CD4-positive, alpha-beta T cell (primary cell): ENCODE data around the gene CHST6. TPM values are rescaled to one million over a fixed set of nuclear protein-coding genes. Genes with fewer than 3 reads are reported as not detected.

Experiments used
- ATAC-seq: fragments of 200-7000 bp; cut with Tn5 transposase; one replicate; pipeline ENCODE4 v1.10.0; 2022; ENCODE audit warnings: mild to moderate bottlenecking; ENCODE audit not compliant: poor library complexity
- CTCF ChIA-PET: fragments of 350-600 bp; sonication (Branson Sonifier 250); formaldehyde crosslinking; loops from one replicate; lab custom pipeline; 2021; ENCODE audit warnings: antibody characterized with exemption, inconsistent platforms; lab: Charles Lee
- POLR2A ChIA-PET: fragments of 350-600 bp; sonication (Branson Sonifier 250); formaldehyde crosslinking; loops from one replicate; lab custom pipeline; 2021; ENCODE audit warnings: antibody characterized with exemption, inconsistent platforms; lab: Charles Lee
- DNase-seq, 14 experiments: peaks; one replicate each; pipeline ENCODE4 v3.0.0-alpha.2; 2013 to 2020; ENCODE audit warnings: mixed read lengths in 2 of 14
- H3K27ac ChIP-seq, 2 donors: one replicate each; pipeline versions ENCODE4 v1.5.1 to v1.7.0; 2013; ENCODE audit warnings: low read length in 2 of 2, low read depth in 1 of 2, mild to moderate bottlenecking in 1 of 2
- H3K27me3 ChIP-seq, 2 experiments: 1 replicate in 1 of 2; 2 replicates in 1 of 2; pipeline versions ENCODE4 v1.6.1 to v1.7.0; 2013; ENCODE audit warnings: low read length in 2 of 2, control low read depth in 1 of 2, mild to moderate bottlenecking in 1 of 2, moderate library complexity in 1 of 2; ENCODE audit not compliant: insufficient read depth in 2 of 2, control insufficient read depth in 1 of 2
- H3K36me3 ChIP-seq: one replicate; pipeline ENCODE4 v1.6.1; 2013; ENCODE audit warnings: low read length, control low read depth; ENCODE audit not compliant: insufficient read depth
- H3K4me1 ChIP-seq: one replicate; pipeline ENCODE4 v1.6.1; 2013; ENCODE audit warnings: low read length, control low read depth; ENCODE audit not compliant: insufficient read depth
- H3K4me3 ChIP-seq: one replicate; pipeline ENCODE4 v1.5.1; 2013; ENCODE audit warnings: mild to moderate bottlenecking, low read length, moderate library complexity
- H3K9me3 ChIP-seq, 2 experiments: 1 replicate in 1 of 2; 2 replicates in 1 of 2; pipeline versions ENCODE4 v1.6.1 to v1.7.0; 2013; ENCODE audit warnings: low read length in 2 of 2, mild to moderate bottlenecking in 2 of 2, control low read depth in 1 of 2, moderate library complexity in 1 of 2; ENCODE audit not compliant: control insufficient read depth in 1 of 2, insufficient read depth in 1 of 2
- H3K27ac Mint-ChIP-seq: one replicate; pipeline ENCODE4 v1.8.0; 2020; ENCODE audit warnings: mixed read lengths
- H3K27me3 Mint-ChIP-seq: one replicate; pipeline ENCODE4 v1.8.0; 2021; ENCODE audit warnings: mixed read lengths
- H3K36me3 Mint-ChIP-seq: one replicate; pipeline ENCODE4 v1.8.0; 2021; ENCODE audit warnings: low read depth, mixed read lengths
- H3K4me1 Mint-ChIP-seq: one replicate; pipeline ENCODE4 v1.8.0; 2021; ENCODE audit warnings: low read depth, mixed read lengths
- H3K4me3 Mint-ChIP-seq: one replicate; pipeline ENCODE4 v1.8.0; 2020; ENCODE audit warnings: mild to moderate bottlenecking, mixed read lengths
- H3K9me3 Mint-ChIP-seq: one replicate; pipeline ENCODE4 v1.8.0; 2020; ENCODE audit warnings: mixed read lengths
- intact Hi-C, 2 experiments: fragments of 100-400 bp; cut with DNase I in 1 of 2; cut with micrococcal nuclease in 1 of 2; formaldehyde crosslinking; loops; one replicate each; pipeline versions ENCODE4 v1.15.1 to v1.9.0; 2023 to 2025; cut with DNase I, micrococcal nuclease
- total RNA-seq, 174 experiments: library from RNA in 2 of 174; stranded (reverse) in 2 of 174; gene quantifications; one replicate each; pipeline ENCODE4 v1.2.3 and lab custom pipeline; 2021 to 2026
- TF ChIP-seq, protein P1 (sequence below): fragments of 200-600 bp; IDR thresholded peaks from one replicate; pipeline ENCODE4 v1.8.0; 2022; ENCODE audit warnings: antibody characterized with exemption, mild to moderate bottlenecking

Gene CHST6
- total RNA-seq, 2 experiments from 2014 or later, result not detected

DNA sequence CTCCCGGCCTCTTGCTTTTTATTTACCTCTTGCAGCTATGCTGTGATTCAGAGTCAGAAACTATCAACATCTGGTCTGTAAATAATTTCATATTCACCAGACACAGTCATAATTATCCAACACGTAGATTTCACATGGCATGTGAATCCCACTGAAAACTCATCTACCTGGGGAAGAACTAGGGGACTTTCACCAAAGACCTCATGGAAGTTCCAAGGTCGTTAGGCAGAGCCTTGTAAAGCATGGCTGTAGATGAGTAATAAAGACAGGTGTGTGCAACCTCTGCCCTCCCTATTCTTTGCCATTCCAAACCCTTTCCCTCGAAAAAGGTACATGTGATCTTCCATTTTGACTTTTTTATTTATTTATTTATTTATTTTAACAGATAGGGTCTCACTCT lies 42.5 kb upstream of the CHST6 start:
- TF ChIP-seq, protein P1, sequence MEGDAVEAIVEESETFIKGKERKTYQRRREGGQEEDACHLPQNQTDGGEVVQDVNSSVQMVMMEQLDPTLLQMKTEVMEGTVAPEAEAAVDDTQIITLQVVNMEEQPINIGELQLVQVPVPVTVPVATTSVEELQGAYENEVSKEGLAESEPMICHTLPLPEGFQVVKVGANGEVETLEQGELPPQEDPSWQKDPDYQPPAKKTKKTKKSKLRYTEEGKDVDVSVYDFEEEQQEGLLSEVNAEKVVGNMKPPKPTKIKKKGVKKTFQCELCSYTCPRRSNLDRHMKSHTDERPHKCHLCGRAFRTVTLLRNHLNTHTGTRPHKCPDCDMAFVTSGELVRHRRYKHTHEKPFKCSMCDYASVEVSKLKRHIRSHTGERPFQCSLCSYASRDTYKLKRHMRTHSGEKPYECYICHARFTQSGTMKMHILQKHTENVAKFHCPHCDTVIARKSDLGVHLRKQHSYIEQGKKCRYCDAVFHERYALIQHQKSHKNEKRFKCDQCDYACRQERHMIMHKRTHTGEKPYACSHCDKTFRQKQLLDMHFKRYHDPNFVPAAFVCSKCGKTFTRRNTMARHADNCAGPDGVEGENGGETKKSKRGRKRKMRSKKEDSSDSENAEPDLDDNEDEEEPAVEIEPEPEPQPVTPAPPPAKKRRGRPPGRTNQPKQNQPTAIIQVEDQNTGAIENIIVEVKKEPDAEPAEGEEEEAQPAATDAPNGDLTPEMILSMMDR, result no peak
- no peaks in the 10 kb centered on the region for H3K36me3 Mint-ChIP-seq
- ChIA-PET CTCF (no interaction called here), POLR2A (no interaction called here)
- intact Hi-C loops, result no loop called here
- no peak for DNase-seq
- H3K4me3 ChIP-seq, result no peak overlapping the region
- H3K27me3 Mint-ChIP-seq, result no peaks in the 10 kb centered on the region
- H3K27ac ChIP-seq, result no peak overlapping the region
- H3K4me1 Mint-ChIP-seq, result no peaks in the 10 kb centered on the region
- no peak overlapping the region for H3K4me3 Mint-ChIP-seq
- no peak overlapping the region for H3K27ac Mint-ChIP-seq
- no peaks in the 10 kb centered on the region for H3K9me3 Mint-ChIP-seq
- H3K36me3 ChIP-seq, result no peaks in the 10 kb centered on the region
- no peak for ATAC-seq
- no peaks in the 10 kb centered on the region for H3K4me1 ChIP-seq
- no peaks in the 10 kb centered on the region for H3K9me3 ChIP-seq
- H3K27me3 ChIP-seq, result no peaks in the 10 kb centered on the region

- ChIA-PET POLR2A (no interaction called here), CTCF (no interaction called here)
- Mint-ChIP-seq H3K27me3 (no peaks in the 10 kb centered on the region), H3K9me3 (no peaks in the 10 kb centered on the region), H3K4me3 (no peak within 1 kb of the TSS), H3K27ac (no peak within 1 kb of the TSS), H3K4me1 (no peaks in the 10 kb centered on the region), H3K36me3 (no peaks in the 10 kb centered on the region)
- DNase-seq, result no peak
- TF ChIP-seq, protein P1, result no peak
- intact Hi-C loops, result no loop called here
- H3K27me3 ChIP-seq, result no peaks in the 10 kb centered on the region
- no peaks in the 10 kb centered on the region for H3K4me1 ChIP-seq
- no peak for ATAC-seq
- no peaks in the 10 kb centered on the region for H3K9me3 ChIP-seq
- no peak within 1 kb of the TSS for H3K27ac ChIP-seq
- H3K4me3 ChIP-seq, result no peak within 1 kb of the TSS
- no peaks in the 10 kb centered on the region for H3K36me3 ChIP-seq
Observed at GRCh38 chr16:75535901-75536300, 40.7 kb upstream of the CHST6 start, which contains the start of gene CHST5. TSS of gene CHST5 (minus strand) at chr16:75536108. CDS start at chr16:75530384, 5,724 bp downstream.

GRCh38 chr16:75535211-75535843 lies 40.1 kb upstream of the CHST6 start:
- H3K4me3 ChIP-seq, result no peak overlapping the region
- no peak overlapping the region for H3K27ac Mint-ChIP-seq
- TF ChIP-seq, protein P1, result no peak
- CTCF ChIA-PET, result no interaction called here
- H3K27me3 ChIP-seq, result no peaks in the 10 kb centered on the region
- ATAC-seq, result no peak
- no peak overlapping the region for H3K4me3 Mint-ChIP-seq
- POLR2A ChIA-PET, result no interaction called here
- DNase-seq, result no peak
- H3K4me1 Mint-ChIP-seq, result no peaks in the 10 kb centered on the region
- H3K9me3 Mint-ChIP-seq, result no peaks in the 10 kb centered on the region
- no peaks in the 10 kb centered on the region for H3K9me3 ChIP-seq
- intact Hi-C loops, result no loop called here
- no peaks in the 10 kb centered on the region for H3K27me3 Mint-ChIP-seq
- H3K36me3 ChIP-seq, result no peaks in the 10 kb centered on the region
- no peaks in the 10 kb centered on the region for H3K36me3 Mint-ChIP-seq
- H3K4me1 ChIP-seq, result no peaks in the 10 kb centered on the region
- H3K27ac ChIP-seq, result no peak overlapping the region
